GM12874 (cell line): ENCODE measurements around the gene NFKB2.

ENCODE experiments used
- TF ChIP-seq, protein P1 (sequence below): IDR thresholded peaks from 2 replicates; pipeline ENCODE4 v1.5.1; 2011; ENCODE audit warnings: low read depth, mild to moderate bottlenecking, control low read depth, low read length, moderate library complexity; ENCODE audit not compliant: insufficient read depth

Gene NFKB2

DNA sequence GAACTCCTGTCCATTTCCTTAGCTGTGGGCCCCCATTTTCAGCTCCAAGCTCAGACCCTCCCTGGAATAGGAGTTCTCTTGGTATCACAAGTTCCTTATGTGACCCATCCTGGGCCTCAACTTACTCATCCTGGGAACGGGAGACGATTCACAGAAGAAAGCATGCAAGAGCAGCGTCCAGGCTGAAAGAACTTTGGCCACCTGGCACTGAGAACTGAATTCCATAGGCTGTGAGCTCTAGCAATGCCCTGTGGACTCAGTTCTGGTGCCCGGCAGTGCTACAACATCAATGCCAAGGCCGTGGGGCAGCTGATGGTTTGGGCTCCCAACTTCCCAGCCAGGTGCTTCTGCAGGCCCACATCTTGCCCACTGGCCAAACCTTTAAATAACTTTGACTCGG, 40.8 kb downstream of the NFKB2 start:
- TF ChIP-seq, protein P1, sequence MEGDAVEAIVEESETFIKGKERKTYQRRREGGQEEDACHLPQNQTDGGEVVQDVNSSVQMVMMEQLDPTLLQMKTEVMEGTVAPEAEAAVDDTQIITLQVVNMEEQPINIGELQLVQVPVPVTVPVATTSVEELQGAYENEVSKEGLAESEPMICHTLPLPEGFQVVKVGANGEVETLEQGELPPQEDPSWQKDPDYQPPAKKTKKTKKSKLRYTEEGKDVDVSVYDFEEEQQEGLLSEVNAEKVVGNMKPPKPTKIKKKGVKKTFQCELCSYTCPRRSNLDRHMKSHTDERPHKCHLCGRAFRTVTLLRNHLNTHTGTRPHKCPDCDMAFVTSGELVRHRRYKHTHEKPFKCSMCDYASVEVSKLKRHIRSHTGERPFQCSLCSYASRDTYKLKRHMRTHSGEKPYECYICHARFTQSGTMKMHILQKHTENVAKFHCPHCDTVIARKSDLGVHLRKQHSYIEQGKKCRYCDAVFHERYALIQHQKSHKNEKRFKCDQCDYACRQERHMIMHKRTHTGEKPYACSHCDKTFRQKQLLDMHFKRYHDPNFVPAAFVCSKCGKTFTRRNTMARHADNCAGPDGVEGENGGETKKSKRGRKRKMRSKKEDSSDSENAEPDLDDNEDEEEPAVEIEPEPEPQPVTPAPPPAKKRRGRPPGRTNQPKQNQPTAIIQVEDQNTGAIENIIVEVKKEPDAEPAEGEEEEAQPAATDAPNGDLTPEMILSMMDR = no peak

DNA sequence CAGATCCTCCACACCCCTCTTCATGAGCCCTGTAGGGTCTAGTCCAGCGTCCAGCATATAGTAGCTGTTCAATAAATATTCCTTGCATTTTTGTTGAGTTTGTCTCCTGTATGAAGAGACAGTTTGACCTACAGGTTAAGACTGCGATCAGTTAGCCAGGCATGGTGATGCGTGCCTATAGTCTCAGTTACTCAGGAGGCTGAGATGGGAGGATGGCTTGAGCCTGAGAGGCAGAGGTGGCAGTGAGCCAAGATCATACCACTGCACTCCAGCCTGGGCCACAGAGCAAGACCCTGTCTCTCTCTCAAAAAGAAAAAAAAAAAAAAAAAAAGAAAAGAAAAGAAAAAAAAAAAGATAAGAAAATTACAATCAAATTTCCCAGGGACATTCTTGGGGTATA, 42.0 kb downstream of the NFKB2 start:
- TF ChIP-seq, protein P1 = no peak

DNA sequence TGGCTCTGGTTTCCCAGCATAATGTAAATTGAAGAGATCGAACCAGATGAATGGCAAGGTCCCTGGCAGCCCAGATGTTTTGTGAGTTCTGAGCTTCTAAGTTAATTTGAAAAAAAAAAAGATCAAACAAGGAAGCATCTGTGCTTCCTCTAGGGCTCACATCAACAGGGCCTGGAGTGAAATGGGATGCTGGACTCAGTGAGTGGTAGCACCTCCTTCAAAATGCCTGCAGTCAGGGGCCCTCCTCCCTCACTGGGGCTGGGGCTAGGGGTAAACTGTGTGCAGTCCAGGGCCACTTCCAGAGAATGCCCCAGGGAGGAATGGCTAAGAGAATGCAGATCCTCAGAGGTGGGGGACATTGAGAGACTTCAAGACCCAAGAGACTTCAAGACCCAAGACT, 42.9 kb downstream of the NFKB2 start:
- TF ChIP-seq, protein P1 = no peak

DNA sequence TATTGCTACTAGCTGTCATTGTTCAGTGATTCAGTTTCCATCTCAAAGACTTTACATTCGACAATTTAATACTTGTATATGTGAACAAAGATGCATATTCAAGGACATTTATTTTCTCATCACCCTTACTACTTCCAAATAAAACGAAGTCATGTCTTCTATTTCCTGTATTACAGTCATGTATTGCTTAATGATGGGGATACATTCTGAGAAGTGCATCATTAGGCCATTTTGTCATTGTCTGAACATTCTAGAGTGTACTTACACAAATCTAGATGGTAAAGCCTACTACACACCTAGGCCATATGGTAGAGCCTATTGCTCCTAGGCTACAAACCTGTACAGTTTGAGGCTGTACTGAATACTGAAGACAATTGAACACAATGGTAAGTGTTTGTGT, 49.3 kb downstream of the NFKB2 start:
- TF ChIP-seq, protein P1 = no peak

DNA sequence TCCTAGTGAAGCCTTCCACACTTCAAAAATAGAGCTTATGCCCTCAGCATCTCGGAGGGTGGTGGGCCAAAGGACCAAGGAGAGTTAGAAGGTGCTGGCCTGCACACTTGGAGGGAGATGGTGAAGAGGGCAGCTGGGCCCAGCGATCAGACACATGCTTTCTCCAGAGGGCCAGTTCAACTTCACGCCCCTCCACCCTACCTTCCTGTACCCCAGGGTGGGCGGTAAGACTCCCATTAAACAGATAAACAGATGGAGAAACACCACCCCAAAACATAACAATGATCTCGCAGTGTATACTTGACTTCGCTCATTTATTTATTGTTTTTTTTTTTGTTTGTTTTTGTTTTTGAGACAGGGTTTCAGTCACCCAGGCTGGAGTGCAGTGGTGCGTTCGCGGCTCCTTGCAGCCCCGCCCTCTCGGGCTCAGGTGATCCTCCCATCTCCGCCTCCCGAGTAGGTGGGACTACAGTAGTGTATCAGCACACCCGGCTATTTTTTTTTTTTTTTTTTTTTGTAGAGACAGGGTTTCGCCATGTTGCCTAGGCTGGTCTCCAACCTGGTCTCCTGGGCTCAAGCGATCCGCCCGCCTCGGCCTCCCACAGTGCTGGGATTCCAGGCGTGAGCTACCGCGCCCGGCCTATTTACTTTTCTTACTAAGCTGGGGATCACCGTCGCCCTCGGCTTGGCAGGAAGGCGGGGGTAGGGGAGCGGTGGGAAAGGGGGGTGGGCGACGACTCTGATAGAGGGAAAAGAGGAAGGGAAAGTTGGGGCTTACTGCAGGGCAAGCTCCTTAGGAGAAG, 54.0 kb downstream of the NFKB2 start:
- TF ChIP-seq, protein P1 = no peak

DNA sequence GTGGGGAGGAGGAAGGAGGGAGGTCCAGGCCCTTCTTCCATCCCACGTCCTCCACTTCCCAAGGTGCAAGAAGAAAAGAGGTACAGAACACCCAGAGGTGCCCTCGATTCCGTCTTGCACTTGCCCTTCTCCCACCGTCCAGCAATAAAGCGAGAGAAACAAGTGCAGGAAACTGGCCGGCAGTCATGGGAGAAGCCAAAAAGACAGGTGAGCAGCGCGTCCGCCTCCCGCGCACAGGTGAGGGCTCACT, 54.5 kb downstream of the NFKB2 start:
- TF ChIP-seq, protein P1 = 0 out of 2 replicates have a peak, but pooled peaks have one; percentile 6

DNA sequence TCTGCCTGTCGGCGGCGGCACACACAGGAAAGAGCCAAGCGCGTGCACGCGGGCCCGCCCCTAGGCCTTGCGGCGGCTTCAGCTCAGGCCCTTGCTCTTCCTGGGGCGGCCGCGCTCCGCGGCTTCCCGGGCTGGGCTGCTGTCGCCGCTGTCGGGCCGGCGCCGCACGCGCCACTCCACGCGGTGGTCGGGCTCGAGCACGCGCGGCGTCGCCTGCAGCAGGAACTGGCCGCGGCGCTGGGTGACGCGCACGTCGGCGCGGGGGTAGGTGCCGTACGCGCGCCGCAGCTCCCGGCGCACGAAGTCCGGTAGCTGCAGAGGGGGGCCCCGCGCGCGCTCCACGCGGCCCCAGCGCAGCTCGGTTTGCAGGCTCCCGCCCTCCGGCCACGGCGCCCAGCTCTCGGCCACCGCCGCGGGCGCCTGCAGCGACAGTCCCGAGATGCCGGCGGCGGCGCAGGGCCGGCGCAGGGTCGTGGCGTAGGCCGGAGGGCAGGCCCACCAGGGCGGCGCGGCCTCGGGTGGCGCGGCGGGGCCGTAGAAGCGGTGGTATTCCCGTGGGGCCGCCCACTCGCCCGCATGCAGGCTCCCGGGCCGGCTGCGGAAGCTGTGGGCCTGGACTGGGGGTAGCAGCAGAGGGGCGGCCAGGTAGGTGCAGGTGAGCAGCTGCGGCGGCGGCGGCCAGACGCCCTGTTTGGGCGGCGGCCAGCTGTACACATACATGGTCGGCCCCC, 55.0 kb downstream of the NFKB2 start:
- TF ChIP-seq, protein P1 = no peak
